Progenitor cell of endocrine pancreas (in vitro differentiated cells): ENCODE measurements around the gene PLCH1. TPM values are rescaled to one million over a fixed set of nuclear protein-coding genes. Genes with fewer than 3 reads are reported as not detected.

Source experiments
- DNase-seq: peaks from one replicate; pipeline ENCODE4 v3.0.0; 2021; ENCODE audit warnings: low spot score; ENCODE audit not compliant: unreplicated experiment
- H3K27ac Mint-ChIP-seq: 2 replicates; pipeline ENCODE4 v1.8.0; 2021; ENCODE audit warnings: mild to moderate bottlenecking, moderate library complexity, mixed read lengths
- H3K27me3 Mint-ChIP-seq: 2 replicates; pipeline ENCODE4 v1.8.0; 2021; ENCODE audit warnings: mixed read lengths
- H3K36me3 Mint-ChIP-seq: 2 replicates; pipeline ENCODE4 v1.8.0; 2022; ENCODE audit warnings: mixed read lengths; ENCODE audit not compliant: insufficient read depth
- H3K4me1 Mint-ChIP-seq: 2 replicates; pipeline ENCODE4 v1.8.0; 2021; ENCODE audit warnings: low read depth, mixed read lengths
- H3K4me3 Mint-ChIP-seq: 2 replicates; pipeline ENCODE4 v1.8.0; 2021; ENCODE audit warnings: low read depth, mild to moderate bottlenecking, moderate library complexity, mixed read lengths
- H3K9me3 Mint-ChIP-seq: 2 replicates; pipeline ENCODE4 v1.8.0; 2021; ENCODE audit warnings: low read depth, mixed read lengths
- CTCF ChIP-seq: fragments of 200-600 bp; sonication (generic); IDR thresholded peaks from one replicate; pipeline ENCODE4 v1.5.0; 2021; ENCODE audit warnings: antibody characterized with exemption, mild to moderate bottlenecking; ENCODE audit not compliant: unreplicated experiment
- total RNA-seq: library from RNA; stranded (reverse); gene quantifications from 2 replicates; pipeline ENCODE4 v1.2.1, GENCODE V29; 2021

Gene PLCH1
- total RNA-seq, 1 donor from 2014 or later = 14.2 TPM

GRCh38 chr3:155785662-155786295 lies 40.9 kb upstream of the PLCH1 start:
- Mint-ChIP-seq H3K36me3 (peaks cover 16% of the 10 kb centered on the region), H3K27ac (no peak overlapping the region), H3K9me3 (peaks cover 7% of the 10 kb centered on the region), H3K4me3 (no peak overlapping the region), H3K27me3 (no peaks in the 10 kb centered on the region), H3K4me1 (no peaks in the 10 kb centered on the region)
- DNase-seq = no peak
- no peak for TF ChIP-seq CTCF

GRCh38 chr3:155782390-155782953 lies 37.6 kb upstream of the PLCH1 start:
- H3K27me3 Mint-ChIP-seq = no peaks in the 10 kb centered on the region
- peaks cover 7% of the 10 kb centered on the region for H3K9me3 Mint-ChIP-seq
- TF ChIP-seq CTCF = no peak
- H3K4me1 Mint-ChIP-seq = no peaks in the 10 kb centered on the region
- no peak overlapping the region for H3K27ac Mint-ChIP-seq
- peaks cover 21% of the 10 kb centered on the region for H3K36me3 Mint-ChIP-seq
- H3K4me3 Mint-ChIP-seq = no peak overlapping the region
- no peak for DNase-seq

- DNase-seq = no peak
- Mint-ChIP-seq H3K4me3 (no peak overlapping the region), H3K36me3 (peaks cover 21% of the 10 kb centered on the region), H3K4me1 (no peaks in the 10 kb centered on the region), H3K27ac (no peak overlapping the region), H3K9me3 (peaks cover 7% of the 10 kb centered on the region), H3K27me3 (no peaks in the 10 kb centered on the region)
- TF ChIP-seq CTCF = no peak
These were observed 35.4 kb upstream of the PLCH1 start for GRCh38 chr3:155780291-155780690.

GRCh38 chr3:155778462-155778861 lies 33.6 kb upstream of the PLCH1 start:
- Mint-ChIP-seq H3K4me3 (no peak overlapping the region), H3K27ac (no peak overlapping the region), H3K27me3 (no peaks in the 10 kb centered on the region), H3K36me3 (peaks cover 23% of the 10 kb centered on the region), H3K9me3 (peaks cover 7% of the 10 kb centered on the region), H3K4me1 (no peaks in the 10 kb centered on the region)
- TF ChIP-seq CTCF = no peak
- DNase-seq = no peak

GRCh38 chr3:155772801-155773200 lies 27.9 kb upstream of the PLCH1 start:
- H3K36me3 Mint-ChIP-seq = peaks cover 16% of the 10 kb centered on the region
- DNase-seq = no peak
- peaks cover 6% of the 10 kb centered on the region for H3K9me3 Mint-ChIP-seq
- no peak overlapping the region for H3K4me3 Mint-ChIP-seq
- H3K4me1 Mint-ChIP-seq = no peaks in the 10 kb centered on the region
- TF ChIP-seq CTCF = no peak
- no peaks in the 10 kb centered on the region for H3K27me3 Mint-ChIP-seq
- no peak overlapping the region for H3K27ac Mint-ChIP-seq
